SK-N-SH (cell line): Measurements from ENCODE around the gene MATN1.

Experiments used
- EP300 ChIP-seq, 2 experiments: IDR thresholded peaks; 2 replicates each; pipeline versions ENCODE4 v1.4.0 to v1.6.1; 2012; ENCODE audit warnings: borderline replicate concordance in 1 of 2, low read depth in 1 of 2, low read length in 1 of 2
- RFX5 ChIP-seq: IDR thresholded peaks from 2 replicates; pipeline ENCODE4 v1.6.1; 2012; ENCODE audit warnings: mild to moderate bottlenecking, improper control_type of control experiment, low read length
- TAF1 ChIP-seq: IDR thresholded peaks from 2 replicates; pipeline ENCODE4 v1.6.1; 2012; ENCODE audit warnings: low read depth, mild to moderate bottlenecking, low read length, moderate library complexity, borderline replicate concordance
- TF ChIP-seq, protein P1 (sequence below): fragments of 200-600 bp; sonication (generic); IDR thresholded peaks from 2 replicates; pipeline ENCODE4 v1.6.1; 2017; ENCODE audit warnings: antibody characterized with exemption, mild to moderate bottlenecking, moderate library complexity

DNA sequence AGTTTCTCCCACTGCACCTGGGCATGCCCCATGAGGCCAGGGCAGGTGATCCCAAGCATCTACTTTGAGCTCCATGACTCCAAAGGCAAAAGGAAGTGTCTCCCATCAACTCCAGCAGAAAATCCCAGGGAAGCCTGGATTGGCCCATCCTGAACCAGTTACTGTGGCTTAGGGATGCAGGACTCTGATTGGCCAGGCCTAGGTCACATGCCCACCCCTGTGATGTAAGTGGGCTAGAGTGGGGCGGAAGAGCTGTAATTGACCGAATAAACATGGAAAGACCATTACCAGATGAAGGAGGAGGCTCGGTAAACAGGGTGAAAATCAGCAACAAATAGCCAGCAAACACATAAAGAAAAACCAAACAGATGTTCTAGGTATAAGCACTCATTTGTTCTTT lies 45.2 kb downstream of the MATN1 start:
- TF ChIP-seq, protein P1, sequence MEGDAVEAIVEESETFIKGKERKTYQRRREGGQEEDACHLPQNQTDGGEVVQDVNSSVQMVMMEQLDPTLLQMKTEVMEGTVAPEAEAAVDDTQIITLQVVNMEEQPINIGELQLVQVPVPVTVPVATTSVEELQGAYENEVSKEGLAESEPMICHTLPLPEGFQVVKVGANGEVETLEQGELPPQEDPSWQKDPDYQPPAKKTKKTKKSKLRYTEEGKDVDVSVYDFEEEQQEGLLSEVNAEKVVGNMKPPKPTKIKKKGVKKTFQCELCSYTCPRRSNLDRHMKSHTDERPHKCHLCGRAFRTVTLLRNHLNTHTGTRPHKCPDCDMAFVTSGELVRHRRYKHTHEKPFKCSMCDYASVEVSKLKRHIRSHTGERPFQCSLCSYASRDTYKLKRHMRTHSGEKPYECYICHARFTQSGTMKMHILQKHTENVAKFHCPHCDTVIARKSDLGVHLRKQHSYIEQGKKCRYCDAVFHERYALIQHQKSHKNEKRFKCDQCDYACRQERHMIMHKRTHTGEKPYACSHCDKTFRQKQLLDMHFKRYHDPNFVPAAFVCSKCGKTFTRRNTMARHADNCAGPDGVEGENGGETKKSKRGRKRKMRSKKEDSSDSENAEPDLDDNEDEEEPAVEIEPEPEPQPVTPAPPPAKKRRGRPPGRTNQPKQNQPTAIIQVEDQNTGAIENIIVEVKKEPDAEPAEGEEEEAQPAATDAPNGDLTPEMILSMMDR, result no peak
- no peak for TF ChIP-seq EP300 (IDR thresholded peaks at IDR 0.05; ENCODE audit: borderline replicate concordance in 1 of 2, low read depth in 1 of 2, low read length in 1 of 2)
- TF ChIP-seq TAF1, result no peak
- no peak for TF ChIP-seq RFX5
